Stimulated activated CD8-positive, alpha-beta memory T cell treated with anti-CD3 and anti-CD28 coated beads, Interleukin-15, amount 100 ng/mL, for 48 hours (primary cell): ENCODE results near the gene ZNF266.

ENCODE experiments used
- DNase-seq, 2 donors: peaks; one replicate each; pipeline ENCODE4 v3.0.0-alpha.2; 2020; ENCODE audit warnings: low read depth in 2 of 2

Gene ZNF266

DNA sequence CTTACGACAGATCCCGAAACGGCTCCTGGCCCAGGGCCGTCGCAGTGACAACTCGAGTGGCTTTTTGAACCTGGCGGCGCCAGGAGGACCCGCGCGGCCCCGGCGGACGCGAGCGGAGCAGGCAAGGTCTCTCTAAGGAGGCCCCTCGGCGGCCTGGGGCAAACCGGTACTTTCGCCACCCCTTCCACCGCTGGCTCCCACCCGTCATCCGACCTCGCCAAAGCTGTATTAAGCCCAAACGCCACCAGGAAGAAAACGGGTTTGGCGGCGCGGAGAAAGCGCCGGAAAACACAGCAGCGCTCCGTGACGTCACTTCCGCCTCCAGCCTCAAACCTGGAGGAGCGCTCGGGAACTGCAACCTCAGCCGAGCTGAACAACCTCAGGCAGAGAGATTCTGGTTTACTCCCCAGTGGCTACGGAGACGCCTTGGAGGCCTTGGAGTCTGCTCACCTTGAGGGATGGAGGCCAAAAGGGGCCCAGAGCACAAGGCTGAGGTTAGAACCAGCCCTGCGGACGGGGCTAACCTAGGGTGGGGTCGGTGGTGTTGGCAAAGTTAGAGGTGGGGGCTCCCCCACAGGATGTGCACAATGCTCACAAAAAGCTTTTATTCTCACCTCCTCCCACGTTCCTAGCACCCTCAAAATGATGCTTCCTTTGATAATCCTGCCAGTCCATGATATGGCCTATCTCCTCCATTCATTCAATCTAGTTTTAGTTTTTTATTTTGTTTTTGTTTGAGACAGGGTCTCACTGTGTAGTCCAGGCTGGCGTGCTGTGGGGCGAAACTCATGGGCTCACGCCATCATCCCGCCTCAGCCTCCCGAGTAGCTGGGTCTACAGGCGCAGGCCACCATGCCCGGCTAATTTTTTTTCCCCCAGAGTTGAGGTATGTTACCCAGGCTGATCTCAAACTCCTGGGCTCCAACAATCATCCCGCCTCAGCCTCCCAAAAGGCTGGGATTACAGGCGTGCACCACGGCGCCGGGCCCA lies at the start of gene ZNF266:
Gene ZNF266, minus strand, starts transcription at position 295 of the 990 bp plus-strand sequence. CDS start 15,484 bp downstream, outside the sequence.
- peak; percentile 86 to 87 for DNase-seq

DNA sequence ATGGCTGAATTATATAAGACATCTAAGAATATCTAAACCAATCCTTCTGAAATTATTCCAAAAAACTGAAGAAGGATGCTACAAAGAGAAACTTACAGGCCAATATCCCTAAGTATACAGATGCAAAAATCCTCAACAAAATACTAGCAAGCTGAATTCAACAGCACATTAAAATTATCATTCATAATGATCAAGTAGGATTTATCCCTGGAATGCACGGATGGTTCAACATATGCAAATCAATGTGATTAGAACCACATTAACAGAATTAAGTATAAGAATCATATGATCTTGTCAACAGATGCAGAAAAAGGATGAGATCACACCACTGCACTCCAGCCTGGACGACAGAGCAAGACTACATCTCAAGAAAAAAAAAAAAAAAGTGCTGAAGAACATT lies 49.8 kb upstream of the ZNF266 start:
- DNase-seq, result no peak

DNA sequence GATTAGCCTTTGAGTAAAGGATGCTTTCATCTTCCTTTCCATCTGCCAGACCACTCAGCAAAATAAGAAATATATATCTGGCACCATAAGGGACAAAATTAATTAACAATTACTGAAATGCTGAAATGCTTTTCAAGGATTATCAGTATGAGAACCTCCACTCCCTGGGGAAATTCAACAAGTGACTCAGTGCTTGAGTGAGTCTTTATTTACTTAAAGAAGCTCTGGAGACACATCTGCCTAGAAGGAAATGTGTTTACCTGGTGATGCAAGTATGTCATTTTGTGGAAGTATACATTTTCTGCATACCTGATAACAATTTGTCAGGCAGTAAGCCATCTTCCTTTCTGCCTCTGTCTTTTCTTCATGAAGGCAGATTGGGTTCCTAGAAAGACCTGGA lies 39.6 kb upstream of the ZNF266 start:
- DNase-seq, result no peak

DNA sequence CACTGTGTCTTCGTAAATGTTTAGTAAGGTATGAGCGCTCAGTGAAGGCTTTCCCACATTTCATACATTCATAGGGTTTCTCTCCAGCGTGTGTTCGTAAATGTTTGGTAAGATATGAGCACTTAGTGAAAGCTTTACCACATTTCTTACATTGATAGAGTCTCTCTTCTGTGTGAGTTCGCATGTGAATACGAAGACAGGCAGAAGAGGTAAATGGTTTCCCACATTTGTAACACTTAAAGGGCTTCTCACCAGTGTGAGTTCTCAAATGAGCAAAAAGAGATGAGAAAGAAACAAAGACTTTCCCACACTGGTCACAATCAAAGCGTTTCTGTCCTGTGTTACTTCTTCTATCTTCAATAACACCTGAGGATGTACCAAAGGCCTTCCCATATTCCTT lies 31.8 kb upstream of the ZNF266 start:
- no peak for DNase-seq

DNA sequence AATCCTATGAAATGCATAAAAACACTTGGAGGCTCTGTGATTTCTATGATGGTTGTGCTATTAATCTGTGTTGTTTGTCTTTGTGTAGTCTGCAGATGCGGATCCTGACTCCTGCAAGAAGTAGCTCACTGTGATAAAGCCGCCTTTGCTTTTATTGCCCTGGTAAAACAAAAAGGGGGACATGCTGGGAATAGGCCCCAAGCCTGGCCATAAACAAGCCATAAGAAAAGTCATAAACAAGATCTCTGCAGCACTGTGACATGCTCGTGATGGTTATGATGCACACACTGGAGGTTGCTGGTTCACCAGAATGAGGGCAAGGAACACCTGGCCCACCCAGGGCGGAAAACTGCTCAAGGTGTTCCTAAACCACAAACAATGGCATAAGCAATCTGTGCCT lies 26.6 kb upstream of the ZNF266 start:
- DNase-seq, result no peak

DNA sequence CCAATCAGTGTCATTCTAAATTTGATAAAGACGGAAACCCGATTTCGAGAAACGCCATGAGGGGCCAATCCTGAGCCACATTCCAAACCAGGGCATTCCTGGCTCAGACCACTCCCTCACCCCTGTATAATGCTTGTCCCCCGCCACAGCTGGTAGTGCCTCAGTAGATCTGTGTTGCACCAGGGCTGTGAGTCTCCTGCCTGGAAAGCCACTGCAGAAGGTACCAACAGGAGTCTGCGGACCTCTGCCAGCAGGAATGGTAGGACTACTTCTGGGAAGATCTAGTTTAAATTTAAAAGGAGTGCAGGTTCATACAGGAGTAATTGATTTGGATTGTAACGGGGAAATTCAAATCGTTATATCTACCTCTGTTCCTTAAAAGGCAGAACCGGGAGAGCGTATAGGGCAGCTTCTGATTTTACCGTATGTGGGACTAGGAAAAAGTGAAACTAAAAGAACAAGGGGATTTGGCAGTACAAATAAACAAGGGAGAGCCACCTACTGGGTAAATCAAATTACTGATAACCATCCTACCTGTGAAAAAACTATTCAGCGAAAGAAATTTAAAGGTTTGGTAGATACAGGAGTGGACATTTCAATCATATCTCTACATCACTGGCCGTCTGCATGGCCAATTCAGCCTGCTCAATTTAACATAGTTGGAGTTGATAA lies 20.8 kb upstream of the ZNF266 start:
- DNase-seq, result no peak

- no peak for DNase-seq
These were observed 18.6 kb upstream of the ZNF266 start for GRCh38 chr19:9453953-9454352.

DNA sequence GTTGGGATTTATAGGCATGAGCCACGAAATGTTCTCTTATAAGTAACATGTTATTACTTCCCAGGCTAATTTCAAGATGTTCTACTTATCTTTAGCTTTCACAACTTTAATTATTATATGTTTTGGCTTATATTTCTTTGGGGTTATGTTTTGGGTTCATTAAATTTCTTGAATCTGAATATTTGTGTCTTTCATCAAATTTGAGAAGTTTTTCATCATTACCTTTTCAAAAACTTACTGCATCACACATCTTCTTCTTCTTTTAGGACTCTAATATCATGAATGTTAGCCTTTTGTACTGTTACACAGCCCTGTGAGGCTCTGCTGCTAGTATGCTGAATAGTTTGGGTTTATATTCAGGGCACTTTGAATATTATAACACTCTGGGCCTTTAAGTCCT lies 9.7 kb upstream of the ZNF266 start:
- DNase-seq, result no peak

DNA sequence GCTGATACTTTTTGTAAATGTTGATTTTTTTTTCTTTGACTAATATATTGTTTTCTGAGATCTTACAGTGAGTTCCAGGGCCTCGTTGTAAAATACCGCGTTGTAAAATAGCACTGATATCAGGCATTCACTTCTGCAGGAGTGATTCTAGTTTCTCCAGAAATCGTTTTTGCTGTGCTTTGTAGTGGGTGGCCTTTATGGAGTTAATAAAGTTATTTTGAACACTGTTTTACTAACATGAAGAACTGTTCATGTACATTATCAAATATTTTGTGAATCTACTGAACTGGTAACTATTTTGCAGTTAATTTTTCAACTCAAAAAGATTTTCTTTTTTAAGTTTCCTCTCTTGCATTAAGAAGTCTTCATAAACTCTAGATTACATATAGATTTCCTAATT lies 985 bp upstream of the ZNF266 start:
- DNase-seq, result no peak

GRCh38 chr19:9431475-9431874 lies 3.9 kb downstream of the ZNF266 start:
- peak in 1 of 2 donors; percentile 39 for DNase-seq

GRCh38 chr19:9430444-9430843 lies 4.9 kb downstream of the ZNF266 start:
- DNase-seq, result no peak

- no peak for DNase-seq
These were observed 7.4 kb downstream of the ZNF266 start for GRCh38 chr19:9427941-9428340.

GRCh38 chr19:9413240-9413954 lies 22.0 kb downstream of the ZNF266 start:
- DNase-seq, result no peak

GRCh38 chr19:9407827-9408226 lies 27.5 kb downstream of the ZNF266 start:
- no peak for DNase-seq

DNA sequence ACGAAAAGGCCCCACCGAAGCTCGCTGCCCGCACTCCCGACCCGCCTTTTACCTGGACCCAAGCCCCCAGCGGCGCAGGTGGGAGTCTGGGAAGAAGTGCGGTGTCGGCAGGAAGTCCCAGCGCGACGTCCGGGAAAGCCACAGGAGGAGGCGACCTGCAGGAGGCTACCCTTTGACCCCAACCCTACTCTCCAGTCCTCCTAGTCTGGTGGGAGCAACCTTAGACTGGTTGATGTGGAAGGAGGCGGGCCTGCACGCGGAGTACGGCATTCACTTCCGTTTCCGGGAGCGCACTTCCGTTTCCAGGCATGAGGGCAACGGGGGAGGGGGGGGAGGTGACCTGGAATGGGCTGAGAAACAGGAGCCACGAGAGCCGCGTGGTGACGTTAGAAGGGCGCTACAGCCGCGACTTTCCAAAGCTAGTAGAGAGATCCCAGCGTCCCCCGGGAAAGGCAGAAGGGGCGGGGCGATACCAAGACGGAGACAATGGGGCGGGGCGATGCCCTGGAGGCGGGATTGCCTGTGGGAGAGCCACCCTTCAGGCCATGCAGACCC lies 28.5 kb downstream of the ZNF266 start:
- DNase-seq, result peak in 1 of 2 donors; percentile 43

- no peak for DNase-seq
These were observed 54.0 kb downstream of the ZNF266 start for GRCh38 chr19:9381361-9381785.

DNA sequence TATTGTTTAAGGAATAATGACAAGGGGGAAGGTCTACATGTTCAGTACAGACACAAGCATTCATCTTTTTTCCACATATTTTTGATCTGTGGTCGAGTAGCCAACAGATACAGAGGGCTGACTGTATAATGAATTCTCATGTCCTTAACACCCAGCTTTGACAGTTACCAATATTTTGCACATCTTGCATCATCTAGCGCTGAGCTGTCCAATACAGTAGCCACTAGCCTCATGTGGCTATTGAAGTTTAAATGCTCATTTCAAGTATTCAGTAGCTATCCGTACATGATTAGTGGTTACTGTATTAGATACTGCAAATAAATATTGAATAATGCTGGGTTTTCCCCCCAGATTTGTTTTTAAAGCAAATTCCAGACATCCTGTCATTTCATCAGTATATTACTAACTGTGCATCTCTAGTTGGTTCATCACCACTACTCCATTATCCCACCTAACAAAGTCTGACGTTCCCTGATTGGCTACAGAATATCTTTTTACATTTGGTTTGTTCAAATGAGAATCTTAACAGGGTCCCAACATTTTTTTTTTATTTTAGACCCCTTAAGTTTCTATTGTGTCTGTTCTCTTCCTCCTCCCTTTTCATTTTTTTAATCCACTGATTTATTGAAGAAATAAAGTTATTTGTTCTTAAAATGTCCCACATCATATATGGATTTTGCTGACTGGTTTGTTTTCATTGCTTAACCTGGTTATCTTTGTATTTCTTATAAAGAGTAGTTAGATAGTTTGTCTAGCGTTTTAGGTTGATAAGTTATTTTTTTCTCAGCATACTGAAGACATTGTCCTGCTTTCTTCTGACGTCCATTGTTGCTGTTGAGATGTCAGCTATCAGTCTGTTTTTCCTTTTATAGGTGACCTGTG lies 64.4 kb downstream of the ZNF266 start:
- no peak for DNase-seq

GRCh38 chr19:9362905-9363304 lies 72.5 kb downstream of the ZNF266 start, which contains the start of gene ZNF177:
ZNF177 (plus strand) TSS chr19:9363013; CDS start chr19:9378312, 15,299 bp downstream.
- DNase-seq, result no peak
